NCI-H226 (cell line): ENCODE results near the gene RCN1.
"Not testable (repeated sequence)": the region's sequence is repeated elsewhere in the genome, so short reads cannot be mapped to it uniquely, and the experiment has no call there.

Experiments
- DNase-seq: peaks from one replicate; pipeline ENCODE4 v3.0.0-alpha.2; 2015

Gene RCN1

DNA sequence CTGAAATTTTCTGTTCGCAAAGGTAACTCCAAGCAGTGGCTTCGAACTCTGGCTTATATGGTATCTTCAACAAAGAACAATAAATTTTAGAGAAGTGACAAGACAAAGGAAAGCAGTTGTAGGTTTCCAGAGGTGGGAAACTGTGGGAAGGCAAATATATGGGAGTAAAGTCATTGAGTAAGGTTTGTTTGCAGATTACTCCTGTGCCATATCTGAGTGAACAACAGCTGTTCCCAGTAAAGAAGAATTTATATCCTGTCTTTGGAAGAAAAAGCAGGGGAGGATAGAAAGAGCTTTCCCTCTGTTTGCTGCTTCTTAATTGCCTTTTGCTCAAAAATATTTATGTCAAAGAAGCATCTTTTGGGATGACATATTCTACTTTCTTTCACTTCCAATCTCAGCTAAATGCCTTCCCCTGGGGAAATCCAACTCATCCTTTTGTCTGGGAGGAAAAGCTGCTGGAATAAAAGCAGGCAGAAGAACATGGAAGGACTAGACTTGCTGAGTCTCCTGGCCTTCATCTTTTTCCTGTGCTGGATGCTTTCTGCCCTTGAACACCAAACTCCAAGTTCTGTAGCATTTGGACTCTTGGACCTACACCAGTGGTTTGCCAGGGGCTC lies 10.4 kb upstream of the RCN1 start:
- no peak for DNase-seq

- DNase-seq, result no peak
Measured at GRCh38 chr11:32081129-32081641, 9.7 kb upstream of the RCN1 start.

GRCh38 chr11:32081901-32082300 lies 9.0 kb upstream of the RCN1 start:
- no peak for DNase-seq

- no peak for DNase-seq
Measured at GRCh38 chr11:32082346-32082986, 8.4 kb upstream of the RCN1 start.

DNA sequence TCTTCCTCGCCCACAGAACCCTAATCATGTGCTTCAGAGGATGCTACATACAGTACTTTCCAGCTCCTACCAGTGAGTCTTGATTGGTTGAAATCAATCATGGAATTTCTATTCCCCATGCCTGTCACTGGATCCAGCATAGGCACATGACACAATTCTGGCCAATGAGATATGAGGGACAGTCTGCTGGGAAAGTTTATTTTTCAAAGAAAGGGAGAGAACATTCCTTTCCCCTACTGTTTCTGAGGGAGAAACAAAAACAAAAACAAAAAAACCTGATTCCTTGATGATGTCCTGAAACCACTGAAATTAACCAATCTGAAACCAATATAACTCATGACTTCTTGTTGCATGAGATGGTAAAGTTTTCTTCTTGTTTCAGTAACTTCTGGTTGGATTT lies 3.3 kb upstream of the RCN1 start:
- peak; percentile 58 for DNase-seq

DNA sequence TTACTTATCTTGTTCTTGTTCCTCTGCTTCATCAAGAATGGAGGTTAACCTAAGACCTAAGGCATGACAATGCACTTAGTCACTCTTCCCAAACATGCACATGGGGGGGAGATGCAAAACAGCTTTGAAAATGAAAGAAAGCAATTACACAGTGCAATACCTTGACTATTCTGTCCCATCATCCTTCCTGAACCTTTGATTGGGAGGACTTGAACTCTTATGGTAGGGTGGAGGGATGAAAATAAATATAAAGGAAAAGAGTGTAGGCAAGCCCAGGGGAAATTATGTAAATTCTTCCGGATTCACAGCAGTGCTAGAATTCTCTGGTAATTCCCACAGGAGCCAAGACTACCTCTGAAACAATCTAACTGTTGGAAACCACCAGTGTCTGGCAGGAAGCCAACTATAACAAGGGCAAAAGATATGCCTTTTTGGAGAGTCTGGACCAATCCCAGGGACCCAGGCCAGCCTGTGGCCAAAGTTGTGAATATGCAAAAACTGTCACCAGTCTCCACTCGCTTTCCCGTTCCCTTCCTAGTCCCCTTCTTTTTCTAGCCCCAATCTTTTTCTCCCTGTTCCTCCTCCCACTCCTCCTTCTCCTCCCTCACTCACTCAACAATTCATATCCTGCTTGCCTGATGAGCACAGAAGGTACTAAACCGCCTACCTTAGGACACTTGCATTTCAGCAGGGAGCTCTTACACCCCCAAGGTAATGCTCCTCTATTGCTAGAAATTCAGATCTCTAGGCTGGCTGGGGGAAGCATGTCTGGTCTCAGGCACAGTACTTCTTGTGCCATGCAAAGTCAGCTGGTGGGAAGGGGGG lies 2.5 kb upstream of the RCN1 start:
- peak; percentile 79 for DNase-seq

GRCh38 chr11:32092581-32093170 lies 1.8 kb downstream of the RCN1 start:
- no peak for DNase-seq

- DNase-seq, result no peak
Measured at GRCh38 chr11:32094923-32095322, 4.0 kb downstream of the RCN1 start.

GRCh38 chr11:32098142-32098903 lies 7.4 kb downstream of the RCN1 start:
- no peak for DNase-seq

GRCh38 chr11:32099516-32099915 lies 8.6 kb downstream of the RCN1 start:
- DNase-seq, result no peak

- DNase-seq, result no peak
Measured at GRCh38 chr11:32100495-32100894, 9.6 kb downstream of the RCN1 start.

GRCh38 chr11:32101791-32102190 lies 10.9 kb downstream of the RCN1 start:
- DNase-seq, result no peak

DNA sequence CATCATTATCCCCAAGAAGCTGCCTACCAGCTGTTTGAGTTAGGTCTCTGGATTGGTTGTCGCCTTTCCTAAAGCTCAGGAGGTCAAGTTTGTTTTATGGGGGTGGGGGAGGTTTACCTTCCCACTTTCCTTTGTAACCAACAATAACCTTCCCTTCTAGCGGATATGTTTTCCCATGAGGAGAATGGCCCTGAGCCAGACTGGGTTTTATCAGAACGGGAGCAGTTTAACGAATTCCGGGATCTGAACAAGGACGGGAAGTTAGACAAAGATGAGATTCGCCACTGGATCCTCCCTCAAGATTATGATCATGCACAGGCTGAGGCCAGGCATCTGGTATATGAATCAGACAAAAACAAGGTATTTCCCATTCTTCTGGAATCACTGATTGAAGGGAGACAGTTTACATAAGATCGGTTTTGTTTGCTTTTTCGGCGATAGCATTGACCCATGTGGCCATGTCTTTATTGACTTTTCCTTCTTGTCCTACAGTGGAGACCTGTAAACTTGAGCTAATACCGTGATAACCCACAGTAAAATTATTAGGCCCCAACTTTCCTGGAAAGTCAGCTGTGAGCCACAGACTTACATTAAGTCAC lies 12.3 kb downstream of the RCN1 start:
- not testable (repeated sequence) for DNase-seq

- no peak for DNase-seq
Measured at GRCh38 chr11:32103941-32104340, 13.1 kb downstream of the RCN1 start.

DNA sequence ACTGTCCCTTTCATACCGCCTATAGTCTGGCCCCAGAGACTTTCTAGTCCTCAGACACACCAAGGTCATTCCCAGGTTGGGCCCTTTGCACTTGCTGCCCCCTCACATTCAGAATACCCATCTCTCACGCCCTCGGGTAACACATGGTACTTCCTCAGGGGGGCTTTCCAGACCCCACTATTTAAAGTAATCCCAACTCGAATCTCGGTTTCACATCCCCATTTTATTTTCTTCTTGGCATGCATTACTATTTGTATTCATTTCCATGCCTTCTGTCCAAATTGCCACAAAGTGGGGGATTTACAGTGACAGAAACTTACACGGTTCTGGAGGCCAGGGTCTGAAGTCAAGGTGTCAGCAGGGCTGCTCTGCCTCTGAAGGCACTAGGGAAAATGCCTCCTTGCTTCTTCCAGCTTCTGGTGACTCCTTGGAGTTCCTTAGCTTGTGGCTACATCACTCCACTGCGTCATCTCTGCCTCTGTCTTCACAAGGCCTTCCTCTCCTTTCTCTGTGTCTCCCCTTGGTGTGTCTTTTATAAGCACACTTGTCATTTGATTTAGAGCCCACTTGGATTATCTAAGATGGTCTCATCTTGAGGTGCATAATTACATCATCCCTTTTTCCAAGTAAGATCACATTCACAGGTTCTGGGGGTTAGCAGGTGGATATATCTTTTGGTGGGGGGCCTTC lies 15.1 kb downstream of the RCN1 start:
- no peak for DNase-seq

DNA sequence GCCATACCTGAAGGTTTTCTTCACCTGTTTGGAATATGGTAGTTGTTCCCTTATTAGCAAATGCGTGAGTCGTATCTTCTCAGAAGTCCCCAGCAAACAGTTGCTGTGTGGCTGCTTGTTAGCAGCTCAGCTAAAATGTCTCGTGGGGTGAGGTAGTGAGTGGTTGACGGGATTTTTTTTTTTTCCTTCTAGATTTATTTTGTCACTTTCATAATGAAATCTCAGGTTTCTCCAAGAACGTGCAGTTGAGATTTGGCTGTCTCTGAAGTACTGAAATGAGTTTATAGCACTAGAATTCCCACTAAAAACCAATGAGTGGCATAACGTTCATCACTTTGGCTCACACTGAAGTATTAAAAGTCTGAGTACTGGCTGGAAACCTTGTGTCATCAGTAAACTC lies 16.8 kb downstream of the RCN1 start:
- no peak for DNase-seq

- no peak for DNase-seq
Measured at GRCh38 chr11:32108576-32108975, 17.7 kb downstream of the RCN1 start.

DNA sequence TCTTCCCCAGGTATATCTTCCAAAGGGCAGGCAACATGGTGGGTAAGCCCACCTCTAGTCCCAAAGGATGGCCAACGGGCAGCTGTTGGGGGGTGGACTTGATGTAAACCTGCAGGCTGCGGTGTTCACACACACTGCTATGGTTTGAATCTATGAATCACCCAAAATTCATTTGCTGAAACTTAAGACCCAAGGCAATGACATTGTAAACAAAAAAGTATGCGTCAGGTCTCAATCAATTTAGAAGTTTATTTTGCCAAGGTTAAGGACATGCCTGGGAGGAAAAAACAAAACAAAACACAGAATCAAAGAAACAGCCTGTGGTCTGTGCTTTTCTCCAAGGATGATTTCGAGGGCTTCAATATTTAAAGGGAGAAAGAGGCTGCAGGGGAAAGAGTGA lies 18.3 kb downstream of the RCN1 start:
- no peak for DNase-seq

GRCh38 chr11:32109592-32109991 lies 18.7 kb downstream of the RCN1 start:
- no peak for DNase-seq

DNA sequence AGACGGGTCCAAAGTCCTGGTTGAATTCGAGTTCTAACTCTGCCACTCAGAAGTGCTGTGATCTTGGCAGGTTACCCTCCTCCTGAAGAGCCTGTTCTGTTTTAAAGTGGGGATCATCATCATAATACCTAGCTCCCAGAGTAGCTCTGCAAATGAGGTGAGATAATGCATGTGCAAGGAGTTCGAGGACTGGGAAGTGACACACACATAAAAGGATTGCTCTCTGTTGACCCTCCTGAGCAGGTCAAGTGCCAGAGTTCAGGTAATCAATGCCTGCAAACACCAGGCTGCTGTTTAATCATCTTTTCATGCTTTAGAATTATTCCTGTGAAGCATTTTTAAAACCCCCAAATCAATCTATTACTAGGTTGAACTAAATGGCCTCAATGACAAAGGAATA lies 19.9 kb downstream of the RCN1 start:
- no peak for DNase-seq

DNA sequence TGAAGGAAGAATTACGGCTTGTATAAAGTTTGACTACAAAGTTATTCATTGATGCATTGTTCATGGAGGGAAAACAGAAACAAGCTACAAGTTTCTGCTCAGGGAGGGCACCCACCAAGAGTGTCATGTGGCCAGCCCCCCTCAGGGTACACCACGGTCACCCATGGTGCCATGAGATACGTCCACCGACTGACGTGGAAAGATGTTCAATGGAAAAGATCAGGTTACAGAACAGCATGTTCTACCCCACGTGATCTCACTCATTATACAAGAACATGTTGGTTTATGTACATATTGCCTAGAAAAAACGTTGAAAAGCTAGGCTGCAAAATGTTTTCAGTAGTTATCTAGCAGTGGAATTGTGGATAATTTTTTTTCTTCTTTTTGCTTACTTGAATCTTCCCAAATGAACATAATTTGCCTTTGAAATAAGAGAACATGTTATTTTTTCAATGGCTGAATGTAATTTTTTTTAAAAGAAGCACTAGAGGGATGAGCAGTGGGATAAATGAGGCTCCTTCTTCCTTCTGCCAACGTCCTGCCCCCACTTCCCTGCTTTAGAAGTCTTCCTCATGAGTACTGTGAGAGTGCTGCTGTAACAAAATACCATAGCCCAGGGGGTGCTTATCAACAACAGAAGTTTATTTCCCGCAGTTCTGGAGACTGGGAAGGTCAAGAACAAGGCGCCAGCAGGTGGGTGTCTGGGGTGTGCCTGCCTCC lies 22.5 kb downstream of the RCN1 start:
- no peak for DNase-seq
